Stimulated activated naive B cell treated with anti-CD40 and anti-IgM and Interleukin-4, amounts not matched to agents 10 μg/mL and 1 μg/mL and 100 μg/mL, for 72 hours (primary cell): ENCODE measurements around the gene NFATC1.
A peak's percentile ranks its signal among the peaks of the same experiment; 100 is the strongest.

Experiments
- ATAC-seq, 2 donors: fragments of 150-1000 bp; cut with Tn5 transposase; replicated peaks; 2 replicates each; pipeline ENCODE4 v1.10.0; 2021; ENCODE audit warnings: moderate library complexity in 1 of 2
- DNase-seq: peaks from one replicate; pipeline ENCODE4 v3.0.0; 2021
- H3K27ac Mint-ChIP-seq: one replicate; pipeline ENCODE4 v1.8.0; 2022; ENCODE audit warnings: mild to moderate bottlenecking, mixed read lengths
- H3K27me3 Mint-ChIP-seq, 2 donors: one replicate each; pipeline ENCODE4 v1.8.0; 2022; ENCODE audit warnings: mixed read lengths in 2 of 2
- H3K36me3 Mint-ChIP-seq, 2 donors: one replicate each; pipeline ENCODE4 v1.8.0; 2022; ENCODE audit warnings: mixed read lengths in 2 of 2, mild to moderate bottlenecking in 1 of 2
- H3K4me1 Mint-ChIP-seq, 2 donors: one replicate each; pipeline ENCODE4 v1.8.0; 2022; ENCODE audit warnings: mixed read lengths in 2 of 2, mild to moderate bottlenecking in 1 of 2
- H3K4me3 Mint-ChIP-seq, 2 donors: one replicate each; pipeline ENCODE4 v1.8.0; 2022; ENCODE audit warnings: mild to moderate bottlenecking in 2 of 2, mixed read lengths in 2 of 2, moderate library complexity in 1 of 2
- H3K9me3 Mint-ChIP-seq, 2 donors: one replicate each; pipeline ENCODE4 v1.8.0; 2022; ENCODE audit warnings: mixed read lengths in 2 of 2, mild to moderate bottlenecking in 1 of 2

NFATC1 gene

DNA sequence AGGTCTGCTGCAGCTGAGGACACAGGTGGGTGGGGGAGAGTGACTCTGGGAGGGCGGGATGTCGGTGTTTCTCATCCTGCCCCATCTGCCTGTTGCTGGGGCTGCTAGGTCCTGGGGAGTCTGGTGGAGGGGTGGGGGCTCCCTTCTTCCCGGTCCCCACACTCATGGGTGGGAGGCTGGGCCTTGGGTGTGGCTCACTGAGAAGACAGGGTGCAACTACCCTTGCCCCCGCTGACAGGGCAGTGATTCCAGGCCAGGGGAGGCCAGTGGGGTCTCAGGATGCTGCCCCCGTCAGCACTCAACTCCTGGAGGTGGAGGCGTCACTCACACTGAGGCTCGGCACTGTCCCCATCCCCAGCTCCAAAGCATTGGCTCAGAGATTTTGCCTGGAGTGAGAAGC, 7.7 kb upstream of the NFATC1 start:
- Mint-ChIP-seq H3K4me3 (no peak overlapping the region), H3K9me3 (no peaks in the 10 kb centered on the region), H3K27me3 (peaks cover 0 to 12% of the 10 kb centered on the region in 2 donors), H3K27ac (no peak overlapping the region), H3K4me1 (peaks cover 27 to 47% of the 10 kb centered on the region in 2 donors), H3K36me3 (peaks cover 0 to 3% of the 10 kb centered on the region in 2 donors)
- DNase-seq (no peak), ATAC-seq (no peak)

- no peak for DNase-seq
- peaks cover 0 to 1% of the 10 kb centered on the region in 2 donors for H3K36me3 Mint-ChIP-seq
These were observed 6.0 kb upstream of the NFATC1 start for GRCh38 chr18:79389689-79390088.

DNA sequence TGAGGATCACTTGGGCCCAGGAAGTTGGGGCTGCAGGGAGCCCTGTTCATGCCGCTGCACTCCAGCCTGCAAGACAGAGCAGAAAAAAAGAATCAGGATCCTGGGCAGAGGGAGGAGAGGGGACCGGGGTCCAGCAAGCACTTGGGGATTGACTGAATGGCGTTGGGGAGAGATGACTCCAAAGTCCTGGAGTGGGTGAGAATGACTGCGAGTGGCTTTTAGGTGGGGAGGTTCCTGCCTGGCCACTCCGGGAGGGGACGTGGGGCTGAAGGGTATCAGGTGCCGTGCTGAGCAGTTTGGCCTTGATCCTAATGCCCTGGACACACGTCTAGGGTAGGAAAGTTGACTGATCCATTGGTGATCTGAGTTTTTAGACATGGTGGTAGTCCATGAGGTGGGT, 3.5 kb upstream of the NFATC1 start:
- Mint-ChIP-seq H3K27me3 (peaks cover 0 to 12% of the 10 kb centered on the region in 2 donors), H3K4me1 (peaks cover 17 to 45% of the 10 kb centered on the region in 2 donors), H3K4me3 (peak overlapping the region; percentile 12 to 35), H3K9me3 (no peaks in the 10 kb centered on the region), H3K36me3 (peaks cover 1 to 3% of the 10 kb centered on the region in 2 donors), H3K27ac (peak overlapping the region; percentile 22)
- ATAC-seq (no peak), DNase-seq (no peak)

More at GRCh38 chr18:79389689-79390088, 6.0 kb upstream of the NFATC1 start:
- Mint-ChIP-seq H3K9me3 (no peaks in the 10 kb centered on the region), H3K27ac (no peak overlapping the region), H3K4me3 (no peak overlapping the region), H3K4me1 (peaks cover 22 to 50% of the 10 kb centered on the region in 2 donors), H3K27me3 (peaks cover 0 to 12% of the 10 kb centered on the region in 2 donors)
- ATAC-seq: no peak

DNA sequence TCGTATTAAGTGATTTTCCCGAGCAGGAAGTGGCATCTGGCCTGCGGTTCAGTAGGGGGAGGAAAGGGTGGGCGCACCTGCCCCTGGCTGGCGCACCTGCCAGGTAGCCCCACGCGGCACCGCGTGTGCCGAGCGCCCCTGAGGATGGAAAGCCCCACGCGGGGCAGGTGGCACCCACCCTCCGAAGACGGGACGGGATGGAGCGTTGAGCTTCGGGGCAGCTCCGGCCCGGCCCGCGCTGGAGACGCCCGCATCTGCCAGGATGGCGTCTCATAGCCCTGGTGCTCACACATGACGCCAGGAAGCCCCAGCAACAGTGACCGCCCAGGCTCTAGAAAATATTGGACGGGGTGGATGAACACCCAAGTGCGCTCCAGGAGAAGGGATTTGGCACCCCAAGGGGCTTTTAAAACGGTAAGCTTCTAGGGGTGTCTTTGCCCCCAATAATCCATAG, 2.5 kb upstream of the NFATC1 start:
- ATAC-seq (peak; percentile 9 to 24), DNase-seq (no peak)
- Mint-ChIP-seq H3K27ac (peak overlapping the region; percentile 99), H3K4me3 (peak overlapping the region; percentile 88 to 94), H3K4me1 (peaks cover 10 to 42% of the 10 kb centered on the region in 2 donors), H3K27me3 (peaks cover 0 to 12% of the 10 kb centered on the region in 2 donors), H3K9me3 (no peaks in the 10 kb centered on the region), H3K36me3 (peaks cover 1 to 4% of the 10 kb centered on the region in 2 donors)

DNA sequence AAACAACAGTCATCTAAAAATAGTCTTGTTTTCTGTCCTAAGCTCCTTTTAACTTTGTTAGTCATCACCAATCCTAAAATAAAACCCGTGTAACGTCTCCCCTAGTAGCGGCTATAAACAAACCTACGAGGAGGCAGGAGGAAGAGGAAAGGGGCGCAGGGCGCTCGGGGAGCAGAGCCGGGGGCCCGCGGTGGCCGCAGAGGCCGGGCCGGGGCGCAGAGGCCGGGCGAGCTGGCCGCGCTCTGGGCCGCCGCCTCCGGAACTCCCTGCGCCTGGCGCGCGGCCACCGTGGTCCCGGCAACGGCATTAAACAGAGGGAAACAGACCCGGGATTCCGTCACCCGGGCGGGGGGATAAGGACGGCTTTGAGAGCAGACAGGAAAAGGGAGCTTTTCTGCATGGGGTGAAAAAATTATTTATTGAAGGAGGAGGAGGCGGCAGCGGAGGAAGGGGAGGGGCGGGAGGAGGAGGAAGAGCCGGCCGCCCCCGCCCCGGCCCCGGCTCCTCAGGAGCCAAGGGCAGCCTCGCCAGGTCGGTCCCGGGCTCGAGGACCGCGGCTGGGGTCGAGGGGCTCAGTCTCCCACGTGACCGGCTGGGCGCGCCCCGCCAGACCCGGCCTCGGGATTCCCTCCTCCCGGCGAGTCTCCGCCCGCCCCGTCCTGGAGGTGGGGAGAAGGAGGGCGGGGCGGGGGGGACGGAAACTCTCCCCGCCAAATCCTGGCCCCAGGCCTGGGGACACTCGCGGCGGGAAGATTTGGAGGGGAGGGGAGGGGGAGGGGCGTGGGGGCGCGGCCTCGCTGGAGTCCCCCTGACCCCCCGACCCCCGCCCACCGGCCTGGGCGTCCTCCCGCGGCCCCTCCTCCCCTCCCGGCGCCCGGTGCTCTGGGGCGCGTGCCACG, 1.8 kb upstream of the NFATC1 start:
- DNase-seq (no peak), ATAC-seq (peak; percentile 16)
- peaks cover 12 to 43% of the 10 kb centered on the region in 2 donors for H3K4me1 Mint-ChIP-seq
- H3K9me3 Mint-ChIP-seq: no peaks in the 10 kb centered on the region
- H3K27me3 Mint-ChIP-seq: peaks cover 0 to 6% of the 10 kb centered on the region in 2 donors
- H3K27ac Mint-ChIP-seq: peak overlapping the region; percentile 99
- H3K36me3 Mint-ChIP-seq: peaks cover 6 to 11% of the 10 kb centered on the region in 2 donors
- peak overlapping the region; percentile 88 to 94 for H3K4me3 Mint-ChIP-seq

DNA sequence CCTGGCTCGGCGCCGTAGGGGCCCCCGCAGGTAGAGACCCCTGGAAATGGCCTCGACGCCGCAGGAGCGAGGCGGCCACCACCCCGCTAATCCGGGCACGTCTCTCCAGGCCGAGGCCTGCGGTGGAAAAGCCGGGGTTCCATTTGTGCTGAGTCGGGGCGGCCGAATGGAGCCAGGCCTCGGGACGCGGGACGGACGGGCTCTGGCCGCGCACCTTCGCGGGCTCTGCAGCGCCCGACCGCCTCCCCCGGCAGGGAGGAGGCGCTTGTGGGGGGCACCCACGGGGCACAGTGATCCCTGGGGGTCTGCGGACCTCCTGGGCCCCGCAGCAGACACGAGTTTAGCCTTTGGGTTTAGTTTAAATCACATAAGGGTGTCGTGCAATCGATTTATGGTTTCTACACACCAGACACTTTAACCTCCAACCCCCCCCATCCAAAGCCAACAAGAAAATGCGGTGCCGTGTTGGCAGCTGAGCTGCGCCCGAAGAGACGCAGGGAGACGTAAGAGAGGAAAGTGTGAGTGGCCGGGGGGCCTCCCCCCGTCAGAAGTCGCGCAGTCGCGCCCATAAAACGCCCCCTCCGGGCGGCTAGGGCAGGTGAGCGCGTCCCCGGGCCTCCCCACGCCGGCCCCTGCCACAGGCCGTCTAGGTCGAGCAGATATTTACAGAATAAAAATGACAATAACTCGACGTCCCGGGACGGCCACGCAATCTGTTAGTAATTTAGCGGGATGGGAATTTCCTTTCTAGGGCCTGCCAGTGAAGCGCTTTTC, 1.0 kb upstream of the NFATC1 start:
- H3K4me1 Mint-ChIP-seq: peaks cover 14 to 50% of the 10 kb centered on the region in 2 donors
- H3K27ac Mint-ChIP-seq: peak overlapping the region; percentile 94
- ATAC-seq (peak; percentile 54 to 58), DNase-seq (peak; percentile 79)
- H3K4me3 Mint-ChIP-seq: peak overlapping the region; percentile 83 to 84
- H3K27me3 Mint-ChIP-seq: no peaks in the 10 kb centered on the region
- H3K9me3 Mint-ChIP-seq: no peaks in the 10 kb centered on the region
- H3K36me3 Mint-ChIP-seq: peaks cover 11 to 17% of the 10 kb centered on the region in 2 donors

DNA sequence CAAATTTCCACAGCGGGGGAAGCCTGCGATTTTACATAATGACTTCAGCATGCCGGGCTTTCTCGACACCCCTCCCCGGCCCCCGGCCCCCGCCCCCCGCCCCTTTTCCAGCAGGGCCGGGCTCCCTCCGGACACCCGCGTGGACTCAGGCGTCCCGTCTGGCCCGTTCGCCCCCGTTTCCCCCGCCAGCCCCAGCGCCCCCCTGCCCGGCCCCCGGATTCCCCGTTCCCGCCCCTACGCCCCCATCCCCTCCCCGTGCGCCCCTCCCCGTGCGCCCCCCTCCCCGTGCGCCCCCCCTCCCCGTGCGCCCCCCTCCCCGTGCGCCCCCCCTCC, 456 bp upstream of the NFATC1 start:
- Mint-ChIP-seq H3K27me3 (no peaks in the 10 kb centered on the region), H3K4me1 (peaks cover 14 to 50% of the 10 kb centered on the region in 2 donors), H3K36me3 (peaks cover 11 to 17% of the 10 kb centered on the region in 2 donors), H3K9me3 (no peaks in the 10 kb centered on the region), H3K4me3 (peak overlapping the region; percentile 83 to 84), H3K27ac (peak overlapping the region; percentile 94)
- no peak for ATAC-seq
- DNase-seq: no peak

DNA sequence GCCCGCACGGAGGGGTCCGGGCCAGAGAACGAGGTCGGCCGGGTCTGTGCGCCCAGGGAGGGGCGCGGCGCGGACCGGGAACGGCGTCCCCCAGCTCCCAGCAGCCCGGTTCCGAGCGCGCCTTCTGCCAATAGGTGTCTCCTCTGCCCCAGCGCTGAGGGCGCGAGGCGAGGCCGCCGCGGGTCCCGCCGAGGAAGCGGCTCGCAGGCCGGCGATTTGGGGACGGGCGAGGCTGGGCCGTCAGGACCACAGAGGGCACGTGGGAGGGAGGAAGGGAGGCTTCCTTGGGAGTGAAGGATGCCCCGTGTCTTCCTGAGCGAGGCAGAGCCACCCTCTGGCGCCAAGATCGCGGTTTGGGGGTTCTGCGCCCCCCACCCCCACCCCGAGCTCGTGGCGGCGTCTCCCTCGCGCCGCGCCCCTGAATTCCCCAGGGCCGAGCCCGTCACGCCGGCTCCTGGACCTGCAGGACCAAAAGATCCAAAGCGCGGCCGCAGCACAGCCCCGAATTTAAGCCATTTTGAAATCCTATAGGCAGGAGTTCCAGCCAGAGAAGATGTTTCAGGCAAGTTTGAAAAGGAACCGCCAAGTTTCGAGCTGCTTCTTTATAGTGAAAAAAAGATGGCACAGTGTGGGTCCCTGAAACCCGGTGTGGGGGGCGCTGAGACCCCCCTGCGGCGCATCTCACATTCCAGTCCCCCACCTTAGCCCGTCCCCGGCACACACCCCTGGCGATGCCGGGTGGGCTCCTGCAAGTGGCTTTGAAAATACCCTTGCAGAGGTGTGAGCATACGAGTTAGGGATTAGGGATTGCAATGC, 909 bp downstream of the NFATC1 start:
- Mint-ChIP-seq H3K9me3 (no peaks in the 10 kb centered on the region), H3K36me3 (peaks cover 20 to 24% of the 10 kb centered on the region in 2 donors), H3K27ac (peak overlapping the region; percentile 91), H3K4me3 (peak overlapping the region; percentile 92 to 93), H3K27me3 (no peaks in the 10 kb centered on the region), H3K4me1 (peaks cover 23 to 58% of the 10 kb centered on the region in 2 donors)
- ATAC-seq: peak in 1 of 2 donors; percentile 8
- DNase-seq: no peak

DNA sequence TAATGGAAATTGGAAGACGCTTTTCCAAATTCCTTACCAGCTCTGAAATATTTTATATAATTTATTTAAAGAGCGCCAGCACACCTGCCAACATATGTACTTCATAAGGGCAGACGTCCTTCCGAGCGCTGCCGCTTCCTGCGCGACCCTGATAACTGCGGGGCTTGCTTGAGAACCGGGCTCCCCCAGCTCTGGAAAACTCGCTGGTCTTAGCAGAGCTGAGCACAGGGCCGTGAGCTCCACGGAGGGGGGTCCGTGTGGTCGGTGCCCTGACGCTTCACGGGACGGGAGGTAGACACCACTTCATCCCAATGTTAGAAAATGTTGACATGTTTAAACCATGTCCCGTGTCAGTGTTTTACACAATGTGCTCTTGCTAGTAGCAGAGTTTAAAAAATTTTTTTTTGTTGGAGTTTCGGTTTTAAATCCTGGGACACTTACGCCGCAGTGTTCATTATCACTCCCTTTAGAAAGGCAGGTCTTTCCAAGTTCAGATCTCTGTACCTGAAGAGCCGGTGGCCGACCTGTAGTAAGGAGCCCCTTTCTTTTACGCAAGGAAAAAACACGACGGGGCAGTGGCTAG, 1.6 kb downstream of the NFATC1 start:
- Mint-ChIP-seq H3K9me3 (no peaks in the 10 kb centered on the region), H3K27me3 (no peaks in the 10 kb centered on the region), H3K36me3 (peaks cover 23 to 24% of the 10 kb centered on the region in 2 donors), H3K4me1 (peaks cover 24 to 60% of the 10 kb centered on the region in 2 donors), H3K27ac (peak overlapping the region; percentile 75), H3K4me3 (peak overlapping the region; percentile 92 to 93)
- no peak for ATAC-seq
- DNase-seq: no peak

- DNase-seq (no peak), ATAC-seq (no peak)
- H3K9me3 Mint-ChIP-seq: no peaks in the 10 kb centered on the region
- H3K27ac Mint-ChIP-seq: peak overlapping the region; percentile 92
- H3K27me3 Mint-ChIP-seq: no peaks in the 10 kb centered on the region
- H3K4me3 Mint-ChIP-seq: peak overlapping the region; percentile 88 to 92
- H3K4me1 Mint-ChIP-seq: peaks cover 30 to 61% of the 10 kb centered on the region in 2 donors
- peaks cover 24 to 28% of the 10 kb centered on the region in 2 donors for H3K36me3 Mint-ChIP-seq
These were observed 2.4 kb downstream of the NFATC1 start for GRCh38 chr18:79397830-79398761.

DNA sequence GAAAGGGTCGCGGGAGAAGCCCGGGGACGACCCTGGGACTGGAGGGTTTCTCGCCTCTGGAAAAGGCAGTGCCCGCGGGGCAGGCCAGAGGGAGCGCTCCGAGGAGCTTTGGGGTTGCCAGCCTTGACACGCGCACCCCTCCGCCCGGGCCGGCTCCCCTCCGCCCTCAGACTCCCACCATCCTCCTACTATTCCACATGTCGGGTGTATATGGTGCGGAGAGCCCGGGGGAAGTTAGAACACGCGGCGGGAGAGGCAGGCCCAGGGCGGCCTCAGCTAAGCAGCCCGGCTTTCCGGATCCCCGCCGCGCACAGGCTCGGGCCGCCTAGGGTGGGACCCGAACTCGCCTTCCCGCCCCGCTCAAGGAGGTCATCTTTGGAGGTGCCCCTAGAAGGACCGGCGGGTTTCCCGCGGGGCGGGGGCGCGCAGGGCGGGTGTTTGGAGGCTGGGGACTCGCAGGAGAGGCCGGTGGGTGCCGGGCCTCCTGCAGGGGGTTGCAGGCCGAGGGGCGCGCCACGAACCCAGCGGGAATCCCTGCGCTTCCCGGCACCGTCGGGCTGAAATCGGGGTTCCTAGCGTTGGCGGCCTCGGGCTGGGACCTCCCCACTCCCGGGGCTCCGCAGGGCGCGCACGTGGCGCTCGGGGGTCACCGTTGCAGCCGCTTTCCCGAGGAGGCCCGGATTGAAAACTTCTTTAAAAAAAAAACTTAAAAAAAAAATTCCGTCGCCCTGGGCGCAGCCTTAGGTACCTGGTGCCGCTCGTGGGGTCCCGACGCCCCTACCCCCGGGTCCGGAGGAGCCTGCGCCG, 3.7 kb downstream of the NFATC1 start:
- peak overlapping the region; percentile 88 to 92 for H3K4me3 Mint-ChIP-seq
- peak overlapping the region; percentile 92 for H3K27ac Mint-ChIP-seq
- no peaks in the 10 kb centered on the region for H3K27me3 Mint-ChIP-seq
- peaks cover 38 to 39% of the 10 kb centered on the region in 2 donors for H3K36me3 Mint-ChIP-seq
- no peaks in the 10 kb centered on the region for H3K9me3 Mint-ChIP-seq
- H3K4me1 Mint-ChIP-seq: peaks cover 41 to 66% of the 10 kb centered on the region in 2 donors
- DNase-seq (no peak), ATAC-seq (peak; percentile 6 to 15)

GRCh38 chr18:79400091-79400590, 4.4 kb downstream of the NFATC1 start:
- DNase-seq (no peak), ATAC-seq (peak; percentile 14 to 35)
- peak overlapping the region in 1 of 2 donors; percentile 93 for H3K4me3 Mint-ChIP-seq
- H3K9me3 Mint-ChIP-seq: no peaks in the 10 kb centered on the region
- no peak overlapping the region for H3K27ac Mint-ChIP-seq
- H3K36me3 Mint-ChIP-seq: peaks cover 41 to 44% of the 10 kb centered on the region in 2 donors
- H3K27me3 Mint-ChIP-seq: no peaks in the 10 kb centered on the region
- H3K4me1 Mint-ChIP-seq: peaks cover 47 to 69% of the 10 kb centered on the region in 2 donors
